Astrocyte of the spinal cord (primary cell): ENCODE results near the gene SMDT1.

Experiments
- DNase-seq: peaks from one replicate; pipeline ENCODE4 v3.0.0; 2011; ENCODE audit warnings: low read depth, low spot score
- H3K4me3 ChIP-seq: 2 replicates; pipeline ENCODE4 v1.5.1; 2011; ENCODE audit warnings: low read depth, mild to moderate bottlenecking, low read length, moderate library complexity
- CTCF ChIP-seq: IDR thresholded peaks from 2 replicates; pipeline ENCODE4 v1.5.1; 2012; ENCODE audit warnings: low read depth, mild to moderate bottlenecking, low read length, inconsistent platforms
- in situ Hi-C: cut with HindIII; loops from 2 replicates; pipeline ENCODE4 v1.10.0; 2017; ENCODE audit warnings: low sequenced_read_pairs

SMDT1 gene

GRCh38 chr22:42065438-42066125 lies 13.9 kb upstream of the SMDT1 start:
- in situ Hi-C loops: no loop called here
- H3K4me3 ChIP-seq: no peak overlapping the region
- no peak for DNase-seq
- TF ChIP-seq CTCF: no peak

- in situ Hi-C loops: no loop called here
- no peak for DNase-seq
- no peak for TF ChIP-seq CTCF
- no peak overlapping the region for H3K4me3 ChIP-seq
Measured at GRCh38 chr22:42066126-42066761, 13.3 kb upstream of the SMDT1 start.

- TF ChIP-seq CTCF: no peak
- no peak for DNase-seq
- in situ Hi-C loops: no loop called here
- no peak overlapping the region for H3K4me3 ChIP-seq
Measured at GRCh38 chr22:42066937-42067336, 12.6 kb upstream of the SMDT1 start.

GRCh38 chr22:42067671-42068251 lies 11.7 kb upstream of the SMDT1 start:
- no peak overlapping the region for H3K4me3 ChIP-seq
- in situ Hi-C loops: no loop called here
- no peak for TF ChIP-seq CTCF
- no peak for DNase-seq

GRCh38 chr22:42068291-42068690 lies 11.2 kb upstream of the SMDT1 start:
- no peak overlapping the region for H3K4me3 ChIP-seq
- DNase-seq: no peak
- TF ChIP-seq CTCF: no peak
- in situ Hi-C loops: no loop called here

GRCh38 chr22:42069801-42070516 lies 9.5 kb upstream of the SMDT1 start:
- H3K4me3 ChIP-seq: peak overlapping the region; percentile 58
- peak; percentile 7 for DNase-seq
- in situ Hi-C loops: no loop called here
- TF ChIP-seq CTCF: no peak
